ENCODE results near the gene ACOT7. TPM values are rescaled to one million over a fixed set of nuclear protein-coding genes. Genes with fewer than 3 reads are reported as not detected.

The ACOT7 gene
- total and polyA plus RNA-seq, 11 donors, result 5.7 to 38.9 (median 12.6) TPM

DNA sequence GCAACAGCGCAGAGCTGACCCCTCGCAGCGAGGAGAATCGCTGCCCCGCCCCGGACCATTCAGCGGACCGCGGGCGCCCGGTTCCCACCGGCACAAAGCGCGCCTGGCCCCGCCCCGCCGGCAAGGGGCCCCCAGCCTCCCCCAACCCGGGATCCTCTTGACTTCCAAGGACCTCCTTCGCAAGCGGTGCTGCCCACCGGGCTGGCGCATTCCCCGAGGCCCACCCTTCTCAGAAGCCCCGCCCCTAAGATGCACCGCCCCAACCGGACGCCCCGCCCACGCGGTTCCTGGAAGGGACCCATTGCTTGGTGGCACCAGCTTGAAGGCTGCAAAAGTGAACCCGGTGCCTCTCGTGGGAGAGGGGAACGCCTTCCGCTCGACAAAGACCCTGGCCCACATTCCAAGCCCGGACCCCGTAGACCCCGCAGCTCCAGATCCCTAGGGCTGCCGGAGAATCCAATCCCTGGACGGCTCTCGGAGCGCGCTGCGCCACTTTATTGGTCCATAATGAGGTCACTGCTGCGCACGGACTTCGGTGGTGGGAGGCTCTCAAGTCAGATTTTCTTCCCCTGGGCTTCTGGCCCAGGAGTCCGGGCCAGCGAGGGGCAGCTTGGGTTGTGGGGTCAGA, 147.6 kb downstream of the ACOT7 start:
- Histone ChIP-seq H3K4me1 (peaks cover 0 to 56% (median 28%) of the 10 kb centered on the region in 12 donors), H3K27me3 (peaks cover 35 to 97% (median 65%) of the 10 kb centered on the region in 9 donors), H3K9me3 (no peaks in the 10 kb centered on the region), H3K27ac (no peak overlapping the region), H3K36me3 (no peaks in the 10 kb centered on the region), H3K4me3 (peak overlapping the region in 1 of 12 donors; percentile 25)
- no peak for TF ChIP-seq POLR2A (IDR thresholded peaks at IDR 0.05)
- TF ChIP-seq, protein P1, sequence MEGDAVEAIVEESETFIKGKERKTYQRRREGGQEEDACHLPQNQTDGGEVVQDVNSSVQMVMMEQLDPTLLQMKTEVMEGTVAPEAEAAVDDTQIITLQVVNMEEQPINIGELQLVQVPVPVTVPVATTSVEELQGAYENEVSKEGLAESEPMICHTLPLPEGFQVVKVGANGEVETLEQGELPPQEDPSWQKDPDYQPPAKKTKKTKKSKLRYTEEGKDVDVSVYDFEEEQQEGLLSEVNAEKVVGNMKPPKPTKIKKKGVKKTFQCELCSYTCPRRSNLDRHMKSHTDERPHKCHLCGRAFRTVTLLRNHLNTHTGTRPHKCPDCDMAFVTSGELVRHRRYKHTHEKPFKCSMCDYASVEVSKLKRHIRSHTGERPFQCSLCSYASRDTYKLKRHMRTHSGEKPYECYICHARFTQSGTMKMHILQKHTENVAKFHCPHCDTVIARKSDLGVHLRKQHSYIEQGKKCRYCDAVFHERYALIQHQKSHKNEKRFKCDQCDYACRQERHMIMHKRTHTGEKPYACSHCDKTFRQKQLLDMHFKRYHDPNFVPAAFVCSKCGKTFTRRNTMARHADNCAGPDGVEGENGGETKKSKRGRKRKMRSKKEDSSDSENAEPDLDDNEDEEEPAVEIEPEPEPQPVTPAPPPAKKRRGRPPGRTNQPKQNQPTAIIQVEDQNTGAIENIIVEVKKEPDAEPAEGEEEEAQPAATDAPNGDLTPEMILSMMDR (IDR thresholded peaks at IDR 0.05), result no peak
- WGBS, 4 donors, result 3 to 20% (median 4%) methylated on average over 9 to 49 of the region's 49 CpGs
- DNase-seq (no peak), ATAC-seq (no peak)
- intact Hi-C loops (cut with DNase I), result loop anchor here (1.0 to 10.0 kb wide), 16 partner anchors 35 to 204 kb away; no protein-coding TSS in a partner anchor

DNA sequence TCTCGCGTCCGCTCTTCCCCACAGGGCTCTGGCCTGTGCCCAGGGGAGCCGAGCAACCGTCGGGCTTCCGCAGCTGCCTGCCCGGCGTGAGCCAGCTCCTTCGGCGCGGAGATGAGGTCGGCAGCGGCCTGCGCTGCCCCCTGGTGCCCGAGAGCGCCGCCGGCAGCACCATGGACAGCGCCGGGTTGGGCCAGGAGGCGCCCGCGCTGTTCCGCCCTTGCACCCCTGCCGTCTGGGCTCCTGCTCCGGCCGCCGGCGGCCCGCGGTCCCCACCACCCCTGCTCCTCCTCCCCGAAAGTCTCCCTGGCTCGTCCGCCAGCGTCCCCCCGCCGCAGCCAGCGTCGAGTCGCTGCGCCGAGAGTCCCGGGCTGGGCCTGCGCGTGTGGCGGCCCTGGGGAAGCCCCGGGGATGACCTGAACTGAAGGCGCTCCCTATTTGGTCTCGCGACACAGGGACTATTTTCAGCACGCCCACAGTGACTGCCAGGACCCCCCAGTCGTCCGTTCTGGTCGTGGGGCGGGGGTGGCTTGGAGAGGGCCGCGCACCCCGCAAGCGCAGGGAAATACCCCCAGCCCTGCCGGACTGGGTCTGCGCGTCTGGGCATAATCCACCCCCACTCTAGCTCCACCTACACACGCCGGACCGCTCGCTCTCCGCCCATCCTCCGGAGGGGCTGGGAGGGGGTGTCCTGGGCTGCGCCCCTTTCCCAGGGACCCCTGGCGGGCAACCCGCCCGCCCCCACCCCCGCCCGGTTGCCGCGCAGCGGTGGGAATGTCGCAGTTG, 148.3 kb downstream of the ACOT7 start:
- peak; percentile 30 to 82 (median 80) for ATAC-seq
- H3K36me3 ChIP-seq, result no peaks in the 10 kb centered on the region
- H3K4me3 ChIP-seq, result peak overlapping the region in 1 of 12 donors; percentile 25
- no peaks in the 10 kb centered on the region for H3K9me3 ChIP-seq
- no peak for TF ChIP-seq POLR2A (IDR thresholded peaks at IDR 0.05)
- TF ChIP-seq, protein P1 (IDR thresholded peaks at IDR 0.05), result peak; percentile 68 to 87 (median 80)
- intact Hi-C loops (cut with DNase I), result loop anchor here (2.0 to 10.0 kb wide), 10 partner anchors 37 to 203 kb away; no protein-coding TSS in a partner anchor
- H3K27me3 ChIP-seq, result peaks cover 35 to 97% (median 65%) of the 10 kb centered on the region in 9 donors
- H3K4me1 ChIP-seq, result peaks cover 0 to 56% (median 28%) of the 10 kb centered on the region in 12 donors
- 0 to 3% (median 1%) methylated on average over 14 to 79 of the region's 79 CpGs for WGBS, 4 donors
- H3K27ac ChIP-seq, result no peak overlapping the region
- peak; percentile 73 to 91 (median 82) for DNase-seq

DNA sequence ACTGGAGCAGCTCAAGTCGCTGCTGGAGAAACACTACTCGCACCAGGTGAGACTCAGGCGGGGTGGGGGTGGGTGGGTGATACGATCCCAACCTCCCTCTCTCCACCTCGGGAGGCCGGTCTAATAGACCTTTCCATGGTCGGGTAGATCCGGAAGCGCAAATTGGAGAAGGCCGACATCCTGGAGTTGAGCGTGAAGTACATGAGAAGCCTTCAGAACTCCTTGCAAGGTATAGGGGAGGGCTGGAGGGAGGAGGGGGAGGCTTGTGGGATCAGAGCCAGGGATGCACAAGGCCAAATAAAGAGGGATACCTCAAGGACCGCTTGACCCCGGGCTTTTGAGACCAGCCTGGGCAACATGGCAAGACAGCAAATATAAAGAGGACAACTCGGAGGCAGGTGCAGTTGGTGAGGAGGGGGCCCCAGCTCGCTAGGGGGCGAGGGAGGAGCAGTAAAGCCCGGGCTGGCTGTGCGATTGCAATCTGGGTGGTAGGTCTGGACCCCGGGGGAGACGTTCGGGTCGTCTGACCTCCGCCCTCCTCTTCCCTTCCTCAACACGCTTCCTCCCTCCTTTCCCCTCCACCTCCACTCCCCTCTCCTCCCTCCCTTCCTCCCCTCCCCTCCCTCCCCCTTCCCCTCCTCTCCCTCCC, 149.0 kb downstream of the ACOT7 start:
- WGBS, 4 donors, result 3 to 6% (median 4%) methylated on average over 23 to 24 of the region's 24 CpGs
- no peak for ATAC-seq
- H3K27ac ChIP-seq, result no peak overlapping the region
- TF ChIP-seq, protein P1 (IDR thresholded peaks at IDR 0.05), result no peak
- TF ChIP-seq POLR2A (IDR thresholded peaks at IDR 0.05), result no peak
- no peaks in the 10 kb centered on the region for H3K36me3 ChIP-seq
- H3K27me3 ChIP-seq, result peaks cover 37 to 97% (median 65%) of the 10 kb centered on the region in 9 donors
- H3K4me1 ChIP-seq, result peaks cover 0 to 50% (median 26%) of the 10 kb centered on the region in 12 donors
- no peak for DNase-seq
- H3K4me3 ChIP-seq, result no peak overlapping the region
- H3K9me3 ChIP-seq, result no peaks in the 10 kb centered on the region
- intact Hi-C loops (cut with DNase I), result loop anchor here (1.0 to 10.0 kb wide), 12 partner anchors 37 to 202 kb away; partner anchors contain the start of gene RNF207 (in 3 of the 10)
